ENCODE results near the gene TBX18.

- no peak for TF ChIP-seq CTCF (IDR thresholded peaks at IDR 0.05; ENCODE audit: low read depth, low read length)
- TF ChIP-seq POLR2A (IDR thresholded peaks at IDR 0.05; ENCODE audit: extremely low read depth, insufficient read length), result no peak
- no peak for TF ChIP-seq MAX (IDR thresholded peaks at IDR 0.05; ENCODE audit: low read depth, low read length)
Measured at GRCh38 chr6:84768442-84769174, 4.2 kb upstream of the TBX18 start.

Measured in NB4 (cell line).